ENCODE measurements around the gene KHDC3L.

Gene KHDC3L

DNA sequence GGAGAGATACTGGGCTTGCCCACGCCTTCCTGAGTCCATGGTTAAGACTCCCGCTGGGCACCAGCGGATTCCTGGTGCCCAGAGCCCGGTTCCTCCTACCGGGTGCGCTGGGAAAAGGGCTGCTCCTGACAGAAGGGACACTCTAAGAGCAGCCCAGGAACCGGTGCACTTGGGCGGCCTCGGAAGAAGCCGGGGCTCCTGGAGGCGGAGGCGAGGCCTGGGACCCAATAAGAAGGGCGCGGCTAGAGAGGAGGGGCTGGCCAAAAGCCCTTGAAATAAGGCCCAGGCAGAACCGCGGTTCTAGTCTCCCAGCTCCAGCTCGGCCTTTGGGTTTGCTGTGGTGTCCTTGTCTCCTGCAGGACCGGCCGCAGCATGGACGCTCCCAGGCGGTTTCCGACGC, at the start of gene KHDC3L:
Gene KHDC3L, plus strand, starts transcription at position 301 of the 400 bp plus-strand sequence. Its CDS starts 72 bp downstream, at position 373.
- Histone ChIP-seq H3K9me2 (replicated peaks; ENCODE audit: low read depth, low read length) (no peaks in the 10 kb centered on the region), H4K20me1 (ENCODE audit: insufficient read depth, low read length, poor library complexity, severe bottlenecking) (no peaks in the 10 kb centered on the region), H3K27me3 (ENCODE audit: insufficient read depth, low read length, poor library complexity, severe bottlenecking) (no peaks in the 10 kb centered on the region), H2AFZ (ENCODE audit: low read length) (no peak within 1 kb of the TSS), H3F3A (ENCODE audit: low read depth) (no peaks in the 10 kb centered on the region), H3K4me3 (ENCODE audit: low read length, poor library complexity, severe bottlenecking) (no peak within 1 kb of the TSS), H3K36me3 (ENCODE audit: insufficient read depth, low read length) (no peaks in the 10 kb centered on the region), H3K4me2 (ENCODE audit: low read depth, low read length, poor library complexity, severe bottlenecking) (no peak within 1 kb of the TSS), H3K79me2 (ENCODE audit: insufficient read depth, low read length) (no peaks in the 10 kb centered on the region), H3K9me3 (ENCODE audit: insufficient read depth, low read depth, low read length) (no peaks in the 10 kb centered on the region), H3K9ac (ENCODE audit: low read depth, low read length, poor library complexity, severe bottlenecking) (no peak within 1 kb of the TSS), H3K4me1 (ENCODE audit: insufficient read depth, low read length, poor library complexity, severe bottlenecking) (no peaks in the 10 kb centered on the region)
- no peak for TF ChIP-seq EZH2phosphoT487 (IDR thresholded peaks at IDR 0.05; ENCODE audit: borderline replicate concordance)

DNA sequence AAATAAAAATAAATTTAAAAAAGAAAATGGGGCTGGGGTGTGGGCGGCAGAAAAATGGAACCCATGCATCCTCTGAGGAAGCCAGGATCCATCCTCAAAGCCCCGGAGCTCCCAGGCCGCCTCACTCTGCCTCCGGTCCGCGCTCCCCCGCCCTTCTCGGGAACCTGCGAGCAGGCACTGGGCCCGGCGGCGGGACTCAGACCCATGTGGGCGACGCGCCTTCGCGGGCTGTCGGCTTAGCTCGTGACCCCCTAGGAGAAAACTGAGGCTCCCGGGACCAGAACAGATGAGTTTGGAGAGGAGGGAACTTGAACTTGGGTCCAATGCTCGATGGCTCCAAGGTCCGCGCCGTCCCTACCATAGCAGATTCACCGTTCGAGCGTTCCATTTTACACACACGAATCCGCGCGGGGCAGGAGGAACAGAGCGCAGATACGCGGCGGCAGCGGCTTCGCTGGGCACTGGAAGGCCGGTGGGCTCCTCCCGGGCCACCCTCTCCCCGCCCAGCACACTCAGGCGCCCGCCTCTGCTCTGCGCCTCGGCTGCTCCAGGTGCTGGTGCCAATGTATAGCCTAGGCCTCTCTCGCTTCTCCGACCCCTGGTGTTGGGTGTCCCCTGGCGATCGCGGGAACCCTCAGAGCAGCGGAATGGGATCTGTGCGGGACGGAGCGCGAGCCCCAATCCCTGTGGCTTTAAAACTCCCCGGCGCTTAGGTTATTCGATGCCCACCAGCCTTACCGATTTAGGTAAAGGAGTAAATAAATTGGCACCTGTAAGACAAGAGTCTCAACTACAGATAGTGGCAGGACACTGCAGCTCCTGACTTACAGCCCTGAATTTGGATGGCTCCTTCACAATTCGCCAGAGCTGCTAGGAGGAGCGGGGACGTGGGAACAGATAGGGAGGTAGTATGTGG, 47.6 kb upstream of the KHDC3L start:
- TF ChIP-seq EZH2phosphoT487 (IDR thresholded peaks at IDR 0.05; ENCODE audit: borderline replicate concordance), result no peak
- TF ChIP-seq, protein P1, sequence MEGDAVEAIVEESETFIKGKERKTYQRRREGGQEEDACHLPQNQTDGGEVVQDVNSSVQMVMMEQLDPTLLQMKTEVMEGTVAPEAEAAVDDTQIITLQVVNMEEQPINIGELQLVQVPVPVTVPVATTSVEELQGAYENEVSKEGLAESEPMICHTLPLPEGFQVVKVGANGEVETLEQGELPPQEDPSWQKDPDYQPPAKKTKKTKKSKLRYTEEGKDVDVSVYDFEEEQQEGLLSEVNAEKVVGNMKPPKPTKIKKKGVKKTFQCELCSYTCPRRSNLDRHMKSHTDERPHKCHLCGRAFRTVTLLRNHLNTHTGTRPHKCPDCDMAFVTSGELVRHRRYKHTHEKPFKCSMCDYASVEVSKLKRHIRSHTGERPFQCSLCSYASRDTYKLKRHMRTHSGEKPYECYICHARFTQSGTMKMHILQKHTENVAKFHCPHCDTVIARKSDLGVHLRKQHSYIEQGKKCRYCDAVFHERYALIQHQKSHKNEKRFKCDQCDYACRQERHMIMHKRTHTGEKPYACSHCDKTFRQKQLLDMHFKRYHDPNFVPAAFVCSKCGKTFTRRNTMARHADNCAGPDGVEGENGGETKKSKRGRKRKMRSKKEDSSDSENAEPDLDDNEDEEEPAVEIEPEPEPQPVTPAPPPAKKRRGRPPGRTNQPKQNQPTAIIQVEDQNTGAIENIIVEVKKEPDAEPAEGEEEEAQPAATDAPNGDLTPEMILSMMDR (conservative IDR thresholded peaks at IDR 0.05; ENCODE audit: low read length), result no peak
- H3K4me2 ChIP-seq (ENCODE audit: low read depth, low read length, poor library complexity, severe bottlenecking), result no peak overlapping the region
- no peak overlapping the region for H3K4me3 ChIP-seq (ENCODE audit: low read length, poor library complexity, severe bottlenecking)

DNA sequence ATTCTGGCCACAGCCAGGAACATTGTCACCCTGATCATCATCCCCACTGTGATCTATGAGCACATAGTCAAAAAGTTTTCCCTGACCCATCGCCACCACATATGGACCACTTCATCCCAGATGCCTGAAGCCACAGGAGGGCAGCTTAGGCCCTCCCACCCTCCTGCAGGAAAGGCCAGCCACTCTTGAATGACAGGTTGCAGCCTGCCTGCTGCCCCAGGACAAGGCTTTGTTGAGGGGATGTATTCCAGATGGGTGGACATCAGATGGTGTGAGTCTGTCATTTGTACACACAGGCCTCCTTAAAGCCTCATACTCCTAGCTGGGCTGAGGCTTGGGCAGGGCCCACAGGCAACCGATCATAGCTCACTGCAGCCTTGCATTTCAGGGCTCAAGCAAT, 39.1 kb upstream of the KHDC3L start:
- TF ChIP-seq, protein P1 (conservative IDR thresholded peaks at IDR 0.05; ENCODE audit: low read length), result no peak
- no peaks in the 10 kb centered on the region for H3K27me3 ChIP-seq (ENCODE audit: insufficient read depth, low read length, poor library complexity, severe bottlenecking)
- H3K4me2 ChIP-seq (ENCODE audit: low read depth, low read length, poor library complexity, severe bottlenecking), result no peak overlapping the region
- no peaks in the 10 kb centered on the region for H3K9me2 ChIP-seq (replicated peaks; ENCODE audit: low read depth, low read length)
- no peaks in the 10 kb centered on the region for H3K4me1 ChIP-seq (ENCODE audit: insufficient read depth, low read length, poor library complexity, severe bottlenecking)
- H3K9ac ChIP-seq (ENCODE audit: low read depth, low read length, poor library complexity, severe bottlenecking), result no peak overlapping the region
- no peaks in the 10 kb centered on the region for H3F3A ChIP-seq (ENCODE audit: low read depth)
- H3K4me3 ChIP-seq (ENCODE audit: low read length, poor library complexity, severe bottlenecking), result no peak overlapping the region
- H3K9me3 ChIP-seq (ENCODE audit: insufficient read depth, low read depth, low read length), result no peaks in the 10 kb centered on the region
- H3K79me2 ChIP-seq (ENCODE audit: insufficient read depth, low read length), result no peaks in the 10 kb centered on the region
- H2AFZ ChIP-seq (ENCODE audit: low read length), result no peak overlapping the region
- no peaks in the 10 kb centered on the region for H4K20me1 ChIP-seq (ENCODE audit: insufficient read depth, low read length, poor library complexity, severe bottlenecking)
- H3K36me3 ChIP-seq (ENCODE audit: insufficient read depth, low read length), result no peaks in the 10 kb centered on the region

More for the DNA sequence above, 47.6 kb upstream of the KHDC3L start:
- Histone ChIP-seq H3K9ac (ENCODE audit: low read depth, low read length, poor library complexity, severe bottlenecking) (no peak overlapping the region), H3F3A (ENCODE audit: low read depth) (no peaks in the 10 kb centered on the region), H4K20me1 (ENCODE audit: insufficient read depth, low read length, poor library complexity, severe bottlenecking) (no peaks in the 10 kb centered on the region), H3K9me2 (replicated peaks; ENCODE audit: low read depth, low read length) (no peaks in the 10 kb centered on the region), H3K36me3 (ENCODE audit: insufficient read depth, low read length) (no peaks in the 10 kb centered on the region), H3K4me1 (ENCODE audit: insufficient read depth, low read length, poor library complexity, severe bottlenecking) (peaks cover 5% of the 10 kb centered on the region), H2AFZ (ENCODE audit: low read length) (no peak overlapping the region), H3K9me3 (ENCODE audit: insufficient read depth, low read depth, low read length) (no peaks in the 10 kb centered on the region), H3K79me2 (ENCODE audit: insufficient read depth, low read length) (peaks cover under 1% of the 10 kb centered on the region; the same call in 1 of the 2 replicates), H3K27me3 (ENCODE audit: insufficient read depth, low read length, poor library complexity, severe bottlenecking) (no peaks in the 10 kb centered on the region)
